CD4-positive, alpha-beta T cell treated with Interleukin-6 for 4 hours (primary cell): ENCODE data around the gene TULP3.

ENCODE experiments used
- DNase-seq: peaks from one replicate; pipeline ENCODE4 v3.0.0-alpha.2; 2020; ENCODE audit warnings: mixed read lengths

The TULP3 gene

DNA sequence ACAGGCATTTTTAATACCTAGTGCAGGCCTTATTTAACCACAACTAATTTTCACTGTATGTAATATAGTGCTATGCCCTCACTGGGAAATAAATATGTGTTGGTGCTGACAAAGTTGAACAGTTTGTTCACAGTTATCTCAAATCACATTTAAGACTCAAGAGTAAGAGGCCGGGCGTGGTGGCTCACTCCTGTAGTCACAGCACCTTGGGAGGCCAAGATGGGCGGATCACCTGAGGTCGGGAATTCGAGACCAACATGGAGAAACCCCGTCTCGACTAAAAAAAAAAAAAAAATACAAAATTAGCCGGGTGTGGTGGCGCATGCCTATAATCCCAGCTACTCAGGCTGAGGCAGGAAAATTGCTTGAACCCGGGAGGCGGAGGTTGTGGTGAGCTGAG lies 45.6 kb downstream of the TULP3 start:
- no peak for DNase-seq

DNA sequence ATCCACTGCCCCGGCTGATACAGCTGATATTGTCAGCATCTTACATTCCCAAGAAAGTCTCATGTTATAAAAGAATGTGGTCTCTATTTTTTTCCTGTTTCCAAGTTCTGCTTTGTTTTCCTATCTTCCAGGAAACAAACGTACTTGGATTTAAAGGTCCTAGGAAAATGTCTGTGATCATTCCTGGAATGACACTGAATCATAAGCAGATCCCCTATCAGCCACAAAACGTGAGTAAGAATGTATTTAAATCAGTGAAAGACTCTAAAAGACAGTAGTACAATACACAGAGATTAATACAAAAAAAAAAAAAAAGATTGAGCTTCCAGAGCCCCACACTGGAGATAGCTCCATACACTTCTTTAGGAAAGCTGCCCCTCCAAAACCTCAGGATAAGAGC lies 46.8 kb downstream of the TULP3 start:
- no peak for DNase-seq

DNA sequence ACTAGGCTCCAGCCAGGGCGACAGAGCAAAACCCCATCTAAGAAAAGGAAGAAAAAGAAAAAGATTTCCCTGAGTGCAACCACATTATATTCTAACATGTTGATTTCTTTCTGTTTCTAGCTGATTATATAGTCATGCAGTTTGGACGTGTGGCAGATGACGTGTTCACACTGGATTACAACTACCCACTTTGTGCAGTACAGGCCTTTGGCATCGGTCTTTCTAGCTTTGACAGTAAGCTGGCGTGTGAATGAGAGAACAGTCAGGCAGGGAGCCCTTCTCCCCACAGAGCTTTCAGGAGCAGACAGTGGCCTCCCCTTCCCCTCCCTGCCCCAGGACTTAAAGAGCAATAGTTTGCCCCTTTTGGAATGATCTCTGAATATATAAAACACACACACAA lies 48.5 kb downstream of the TULP3 start:
- no peak for DNase-seq

DNA sequence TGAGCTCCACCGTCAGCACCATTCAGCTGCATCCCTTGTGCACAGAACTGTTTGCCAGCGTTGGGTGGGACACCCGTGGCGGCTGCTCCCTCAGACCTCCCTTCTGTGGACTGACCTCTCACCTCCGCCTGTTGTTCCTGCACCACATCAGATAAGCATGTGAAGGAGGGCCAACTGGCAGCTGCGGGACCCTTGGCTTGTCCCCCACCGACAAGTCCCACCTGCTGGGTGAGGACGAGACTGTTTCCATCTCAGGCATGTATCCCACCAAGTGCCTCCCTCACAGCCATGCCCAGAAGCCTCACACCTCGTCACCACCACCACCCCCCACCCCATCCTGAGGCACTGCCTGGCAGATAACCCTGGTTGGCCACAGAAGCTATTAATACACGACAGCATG lies 49.9 kb downstream of the TULP3 start:
- DNase-seq = no peak

DNA sequence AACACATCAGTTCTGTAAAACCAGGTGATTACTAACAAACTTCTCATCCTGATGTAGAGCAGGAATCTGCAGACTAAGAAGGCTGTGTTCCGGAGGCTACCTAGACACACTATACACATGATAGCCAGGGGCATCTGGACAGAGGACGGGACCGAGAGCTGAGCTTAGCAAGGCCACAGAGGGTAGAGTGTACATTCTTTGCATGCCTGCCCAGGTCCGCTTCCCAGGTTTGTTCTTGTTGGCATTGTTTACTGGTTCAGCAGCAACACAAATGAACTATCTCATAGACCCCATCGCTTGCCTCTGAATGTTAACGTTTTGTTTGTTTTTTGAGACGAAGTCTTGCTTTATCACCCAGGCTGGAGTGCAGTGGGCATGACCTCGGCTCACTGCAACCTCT lies 50.8 kb downstream of the TULP3 start:
- DNase-seq = no peak

DNA sequence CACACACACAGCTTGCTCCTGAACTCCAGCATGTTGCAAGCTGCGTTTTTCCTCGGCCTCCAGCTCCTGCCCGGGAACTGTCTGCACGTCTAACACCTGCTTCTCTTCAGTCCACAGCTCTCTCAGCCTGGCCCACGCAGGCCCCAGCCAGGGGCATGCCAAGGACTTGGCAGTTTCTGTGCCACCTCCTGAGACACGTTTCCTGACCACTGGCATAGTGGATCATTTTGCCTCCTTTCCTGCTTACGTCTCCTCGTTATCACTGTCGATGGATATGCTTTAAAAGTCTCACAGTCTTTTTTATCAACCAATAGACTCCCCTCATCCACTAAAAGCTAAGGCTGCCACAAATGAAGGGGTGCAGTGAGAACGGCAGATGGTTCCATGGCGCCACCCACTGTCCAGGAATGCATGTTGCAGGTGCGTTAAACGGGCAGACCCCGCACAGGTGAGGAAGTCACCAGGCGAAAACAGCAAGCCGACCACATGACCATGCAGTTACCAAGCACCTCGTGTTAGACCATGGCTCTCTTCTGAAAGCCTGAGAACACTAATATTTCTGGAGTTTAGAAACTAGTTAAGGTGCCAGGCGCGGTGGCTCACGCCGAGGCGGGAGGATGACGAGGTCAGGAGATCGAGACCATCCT lies 53.8 kb downstream of the TULP3 start:
- peak; percentile 63 for DNase-seq

DNA sequence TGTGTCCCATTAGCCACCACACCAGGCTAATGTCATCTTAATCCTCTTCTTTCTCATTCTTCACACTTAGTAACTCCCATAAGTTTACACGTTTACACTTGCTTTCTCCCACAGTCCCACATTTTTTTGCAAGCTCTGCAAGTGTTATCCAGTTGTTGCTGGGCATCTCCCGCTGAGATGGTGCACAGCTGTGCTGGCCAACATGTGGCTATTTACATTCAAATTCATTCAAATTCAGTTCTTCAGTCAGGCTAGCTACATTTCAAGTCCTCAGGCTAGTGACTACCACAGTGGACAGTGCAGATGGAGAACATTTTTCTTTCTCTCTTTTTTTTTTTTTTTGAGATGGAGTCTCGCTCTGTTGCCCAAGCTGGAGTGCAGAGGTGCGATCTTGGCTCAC lies 58.7 kb downstream of the TULP3 start:
- DNase-seq = no peak

DNA sequence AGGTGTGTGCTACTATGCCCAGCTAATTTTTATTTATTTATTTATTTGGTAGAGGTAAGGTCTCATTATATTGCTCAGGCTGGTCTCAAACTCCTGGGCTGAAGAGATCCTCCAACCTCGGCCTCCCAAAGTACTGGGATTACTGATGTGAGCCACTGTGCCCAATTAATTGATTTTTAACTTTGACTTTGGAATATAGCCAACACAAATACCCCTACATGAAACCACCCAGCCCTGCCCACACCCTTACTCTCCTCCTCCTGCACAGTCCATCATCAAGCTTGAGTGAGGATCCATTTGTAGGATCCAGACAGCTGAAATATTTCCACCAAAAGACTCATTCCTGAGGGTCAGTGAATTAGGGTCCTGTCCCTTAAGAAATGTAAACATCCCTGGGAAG lies 65.2 kb downstream of the TULP3 start:
- no peak for DNase-seq

DNA sequence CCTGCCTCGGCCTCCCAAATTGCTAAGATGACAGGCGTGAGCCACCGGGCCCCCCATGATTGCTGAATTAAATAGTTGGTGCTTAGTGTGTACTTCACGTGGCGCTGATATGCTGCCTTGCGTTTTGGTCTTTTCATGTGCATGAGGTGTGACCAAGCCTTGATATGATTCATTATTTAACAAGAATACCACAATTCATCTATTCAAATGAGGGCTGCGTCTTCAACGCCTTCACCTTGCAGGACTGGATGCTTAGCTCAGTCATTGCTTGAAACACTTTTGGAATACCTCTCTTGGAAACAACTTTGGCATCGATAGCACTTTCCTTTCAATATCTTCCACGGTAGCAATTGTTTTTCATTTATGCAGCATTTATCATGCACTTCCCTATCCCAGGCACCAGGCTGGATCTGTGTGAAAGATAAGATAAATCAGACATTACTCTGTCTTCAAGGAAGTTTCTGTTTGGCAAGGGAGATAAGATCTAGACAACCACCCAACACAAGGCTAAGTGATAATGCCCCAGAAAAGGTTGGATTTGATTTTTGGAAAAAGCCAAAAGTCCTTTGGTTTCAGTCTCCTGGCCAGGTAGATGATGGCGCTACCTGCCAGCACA lies 67.2 kb downstream of the TULP3 start:
- DNase-seq = no peak

DNA sequence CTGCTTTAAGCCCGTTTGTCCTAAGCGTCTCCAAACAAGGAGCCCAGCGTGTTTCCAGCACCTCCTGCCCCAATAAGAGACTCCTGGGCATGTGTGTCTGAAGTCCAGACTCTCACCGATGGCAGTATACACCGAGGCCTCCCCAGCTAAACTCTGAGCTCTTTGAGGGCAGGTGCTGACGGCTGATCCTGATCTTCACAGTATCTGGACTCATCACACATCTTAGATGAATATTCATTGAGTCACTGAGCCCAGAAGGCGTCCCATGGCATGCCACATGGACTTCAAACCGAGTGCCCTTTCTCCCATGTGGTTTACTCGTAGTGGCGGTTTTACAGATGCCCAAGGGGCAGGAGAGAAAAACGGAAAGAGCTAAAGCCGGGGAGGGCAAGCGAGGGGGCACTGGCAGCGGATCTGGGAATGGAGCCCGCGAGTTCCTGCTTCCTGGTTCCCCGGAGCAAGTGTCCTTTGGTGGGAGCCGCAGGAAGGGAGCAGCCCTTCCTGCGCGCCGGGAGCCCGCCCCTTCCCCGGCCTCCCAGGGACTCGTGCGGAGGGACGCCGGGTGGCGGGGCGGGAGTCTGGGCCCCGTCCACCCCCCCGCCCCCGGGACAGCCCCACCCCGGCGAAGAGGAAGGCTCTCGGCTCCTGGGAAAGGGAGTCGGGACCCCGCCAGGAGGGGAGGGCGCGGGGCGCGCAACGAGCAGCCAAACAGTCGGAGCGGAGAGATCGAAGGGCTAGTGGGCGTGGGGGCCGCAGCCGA lies 67.9 kb downstream of the TULP3 start:
- no peak for DNase-seq

DNA sequence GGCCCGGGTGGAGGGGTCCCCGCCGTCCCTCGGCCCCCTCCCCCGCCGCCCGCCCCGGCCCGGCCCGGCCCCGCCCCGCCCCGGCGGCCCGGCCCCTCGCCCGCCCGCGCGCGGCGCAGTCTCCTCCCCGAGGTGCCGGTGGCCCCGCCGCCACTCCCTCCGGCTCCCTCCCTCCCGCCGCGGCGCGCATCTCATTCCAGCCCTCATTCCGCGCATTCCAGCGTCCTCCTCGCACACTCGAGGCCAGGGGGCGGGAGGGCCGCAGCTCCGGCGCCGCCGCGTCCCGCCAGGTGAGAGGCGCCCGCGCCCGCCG lies 68.5 kb downstream of the TULP3 start, which contains the start of gene TEAD4:
Gene TEAD4 (plus strand): TSS at position 206 of the 313 bp plus-strand sequence.
- no peak for DNase-seq

DNA sequence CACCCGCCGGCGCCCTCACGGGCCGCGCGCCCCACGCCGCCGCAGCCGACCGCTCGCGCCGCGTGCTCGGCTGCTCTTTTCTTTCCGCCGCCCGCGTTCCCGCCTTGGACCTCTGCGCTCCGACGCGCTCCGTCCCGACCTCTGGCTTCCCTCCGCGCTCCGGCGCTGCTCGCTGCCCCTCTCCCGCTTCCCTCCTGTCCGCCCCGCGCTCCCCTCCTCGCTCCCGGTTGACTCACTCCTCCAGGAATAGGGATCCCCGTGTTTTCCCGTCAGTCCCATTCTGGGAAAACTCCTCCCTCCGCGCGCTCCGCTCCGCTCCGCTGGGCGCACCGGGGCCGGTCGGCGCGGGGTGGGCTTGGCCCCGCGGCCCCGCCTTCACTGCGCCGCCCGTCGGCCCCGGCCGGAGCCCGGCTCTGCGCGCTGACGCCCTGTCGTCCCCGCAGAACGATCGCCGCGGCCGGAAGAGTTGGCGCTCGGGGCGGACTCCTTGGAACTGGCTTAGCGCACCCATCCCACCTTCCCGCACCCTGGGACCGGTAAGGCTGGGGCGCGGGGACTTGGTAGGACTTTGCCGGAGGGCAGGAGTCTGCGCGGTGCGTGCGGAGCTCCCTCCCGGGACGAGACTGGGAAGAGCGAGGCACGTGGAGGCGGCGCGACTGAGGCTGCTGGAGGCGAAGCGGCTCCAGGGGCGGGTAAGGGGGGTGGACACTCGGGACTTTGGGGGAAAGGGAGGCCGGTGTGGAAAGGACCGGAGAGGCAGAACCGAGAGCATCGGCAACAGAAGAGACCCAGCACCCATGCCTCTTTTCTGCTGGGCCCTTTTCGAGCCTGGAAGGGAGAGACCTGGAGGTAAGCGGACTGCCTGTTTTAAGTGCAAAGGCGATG lies 69.1 kb downstream of the TULP3 start:
- no peak for DNase-seq

DNA sequence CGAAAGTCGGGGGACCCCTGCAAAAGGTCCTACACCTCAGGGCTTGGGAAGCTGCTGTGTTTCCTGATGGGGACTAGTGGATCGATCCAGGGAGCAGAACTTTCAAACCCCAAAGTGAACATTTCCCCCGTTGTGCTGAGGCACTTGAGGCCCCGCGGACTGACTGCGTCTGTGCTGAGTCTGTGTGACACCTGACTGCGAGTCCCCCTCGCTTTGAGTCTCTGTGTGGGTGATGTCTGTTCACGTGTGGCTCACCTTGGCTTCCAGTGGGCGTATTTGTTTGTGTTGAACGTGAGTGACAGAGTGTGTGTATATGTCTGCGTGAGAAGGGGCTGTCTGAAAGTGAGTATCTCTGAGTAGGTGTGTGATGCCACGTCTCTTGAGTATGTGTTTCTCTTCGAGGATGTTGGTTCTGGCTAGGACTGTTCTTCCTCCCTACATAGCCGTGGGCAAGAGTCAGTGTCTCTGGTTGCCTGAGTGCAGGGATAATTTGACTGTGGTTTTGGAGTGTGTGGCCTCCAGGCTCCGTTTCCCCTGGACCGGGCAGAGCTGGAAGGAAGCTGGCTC lies 69.8 kb downstream of the TULP3 start:
- DNase-seq = no peak

DNA sequence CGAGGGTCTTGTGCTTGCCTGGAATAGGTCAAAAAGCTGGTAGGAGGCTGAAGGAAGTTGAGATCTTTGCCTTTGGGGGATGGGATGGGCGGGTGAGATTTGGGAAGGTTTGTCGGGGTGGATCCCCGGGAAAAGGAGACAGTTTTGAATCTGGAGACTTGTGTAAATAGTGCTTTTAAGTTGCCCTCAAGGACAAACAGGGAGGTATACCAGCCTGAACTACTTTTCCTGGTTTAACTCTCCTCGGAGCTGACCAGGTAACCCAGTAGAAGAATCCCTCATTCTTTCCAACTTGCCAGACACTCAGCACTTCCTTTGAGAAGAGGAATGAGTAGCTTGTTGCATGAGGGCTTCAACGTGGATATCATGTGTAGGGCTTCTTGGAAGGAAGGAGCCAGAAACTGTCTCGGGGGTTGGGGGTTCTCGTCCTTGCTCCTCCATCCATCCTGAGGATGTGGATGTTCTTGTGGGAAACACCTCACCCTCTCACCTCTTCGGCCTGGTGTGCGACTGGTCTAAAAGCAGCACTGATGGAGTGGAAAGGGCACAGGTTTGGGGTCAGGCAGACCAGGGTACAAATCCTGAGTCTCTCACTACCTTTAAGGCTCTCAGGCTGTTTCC lies 70.4 kb downstream of the TULP3 start:
- no peak for DNase-seq

DNA sequence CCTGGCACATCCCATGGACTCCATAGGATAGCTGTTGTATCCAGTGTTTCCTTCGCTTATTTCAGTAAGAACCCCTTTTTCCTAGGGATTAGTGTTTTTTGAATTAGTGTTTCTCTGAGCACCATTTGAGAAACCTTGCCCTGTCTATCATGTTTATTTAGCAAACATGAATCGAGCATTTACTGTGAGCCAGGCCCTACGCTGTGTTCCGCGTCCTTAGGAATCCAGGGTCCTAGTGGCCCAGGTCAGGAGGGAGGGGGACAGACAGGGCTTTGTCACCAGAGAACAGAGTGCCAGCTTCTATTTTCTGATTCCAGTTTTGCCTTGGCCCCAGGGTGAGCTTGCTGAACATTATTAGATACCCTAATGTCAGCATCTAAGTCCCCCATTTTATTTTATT lies 71.0 kb downstream of the TULP3 start:
- no peak for DNase-seq

DNA sequence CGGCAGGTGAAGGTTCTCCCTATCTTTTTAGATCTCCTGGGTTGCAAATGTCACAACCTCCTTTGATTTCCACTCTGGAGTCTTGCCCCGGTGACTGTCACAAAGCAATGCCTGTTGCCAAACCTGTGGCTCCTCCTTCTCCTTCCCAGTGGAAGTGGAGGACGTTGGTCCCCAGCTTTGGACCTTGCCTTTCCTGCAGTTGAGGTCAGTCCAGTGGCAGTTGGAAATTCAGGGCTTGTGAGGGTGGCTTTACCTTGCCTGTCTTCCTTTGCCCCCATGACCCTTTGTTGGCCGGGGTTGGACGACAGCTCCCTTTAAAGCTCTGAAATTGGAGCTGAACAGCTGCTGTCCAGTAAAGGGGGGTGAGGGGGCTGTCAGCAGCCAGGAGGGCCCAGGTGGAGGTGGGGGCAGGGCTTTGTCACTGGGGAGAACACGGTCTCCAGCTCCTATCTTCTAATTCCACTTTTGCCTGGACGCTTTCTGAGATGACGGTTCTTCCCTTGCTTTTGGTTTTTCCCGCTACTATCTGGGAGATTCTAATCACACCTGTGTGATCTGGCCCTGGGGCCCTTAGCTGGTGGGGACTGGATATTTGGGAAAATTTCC lies 72.6 kb downstream of the TULP3 start:
- DNase-seq = no peak

DNA sequence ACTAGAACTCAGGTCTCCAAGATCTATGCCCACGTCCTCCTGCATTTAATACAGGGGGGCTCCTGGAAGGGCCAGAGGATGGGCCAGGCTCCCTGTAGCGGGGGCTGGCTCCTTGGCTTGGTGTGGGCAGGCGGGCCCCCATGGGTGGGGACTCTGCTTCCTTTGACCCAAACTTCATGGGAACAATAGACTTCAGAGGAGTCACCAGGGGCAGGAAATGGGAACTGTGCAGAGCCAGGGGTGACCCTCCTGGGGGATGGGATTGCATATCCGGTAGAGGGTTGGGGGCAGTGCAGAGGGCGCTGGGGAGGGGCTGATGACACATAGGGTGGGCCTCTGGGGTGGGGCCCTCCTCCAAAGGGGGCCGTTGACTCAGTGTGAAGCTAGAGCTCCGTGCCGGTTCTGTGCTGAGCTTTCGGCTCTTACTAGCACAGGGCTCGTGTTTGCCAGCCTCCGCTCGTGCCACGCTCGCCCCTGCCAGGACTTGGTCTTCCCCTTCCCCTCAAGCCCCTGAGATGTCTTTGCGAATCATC lies 73.1 kb downstream of the TULP3 start:
- DNase-seq = no peak

DNA sequence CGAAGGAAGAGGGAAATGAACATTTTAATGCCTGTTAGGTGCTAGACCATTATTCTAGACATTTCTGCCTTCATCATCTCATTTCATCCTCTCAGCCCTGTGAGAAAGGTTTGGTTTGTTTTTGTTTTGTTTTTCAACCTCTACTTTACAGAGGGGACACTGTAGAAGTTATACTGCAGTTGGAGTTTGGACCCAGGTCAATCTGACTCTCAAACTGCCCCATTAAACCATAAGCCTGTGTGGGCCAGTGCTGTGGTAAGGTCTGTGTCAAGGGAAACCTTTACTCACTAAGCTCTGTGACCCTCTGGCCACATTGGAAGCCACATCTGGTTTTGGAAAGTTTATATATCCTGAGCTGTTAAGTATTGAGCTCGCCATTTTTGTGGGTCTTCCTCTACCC lies 77.0 kb downstream of the TULP3 start:
- no peak for DNase-seq

DNA sequence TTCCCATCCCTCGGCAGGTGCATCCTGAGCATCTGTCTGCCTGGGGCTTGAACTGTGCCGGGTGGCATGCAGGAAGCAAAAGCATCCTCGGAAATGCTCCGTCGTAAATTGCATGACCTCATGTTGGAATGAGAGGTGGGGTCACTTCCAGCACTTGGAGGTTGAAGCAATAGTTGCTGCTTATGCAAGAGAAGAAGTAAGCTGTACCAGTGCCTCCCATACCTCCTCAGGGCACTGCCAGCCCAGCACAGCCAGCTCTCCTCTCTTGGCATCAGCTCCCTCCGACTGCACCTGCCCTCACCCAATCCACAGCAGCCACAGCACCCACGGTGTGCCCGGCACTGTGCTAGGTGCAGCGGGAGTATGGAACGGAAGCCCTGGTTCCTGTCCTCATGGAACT lies 80.1 kb downstream of the TULP3 start:
- no peak for DNase-seq

DNA sequence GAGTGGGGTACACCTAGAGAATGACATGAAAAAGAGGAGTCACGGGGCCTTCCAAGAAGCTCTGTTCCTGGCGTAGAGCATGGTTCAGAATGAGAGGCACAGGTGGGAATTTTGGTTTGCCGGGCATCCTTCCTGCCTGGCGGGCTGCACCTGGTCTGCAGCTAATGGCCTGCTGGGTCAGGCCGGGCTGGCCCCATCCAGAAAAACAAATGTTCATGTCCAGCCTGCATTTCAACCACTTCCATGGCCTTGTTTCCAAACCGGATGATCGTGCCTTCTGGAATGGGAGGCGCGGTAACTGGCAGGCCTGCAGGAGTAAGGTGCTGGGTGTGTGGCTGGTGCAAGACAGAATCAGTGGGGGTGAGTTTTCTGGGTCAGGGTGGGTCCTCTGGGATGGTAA lies 82.9 kb downstream of the TULP3 start:
- no peak for DNase-seq

DNA sequence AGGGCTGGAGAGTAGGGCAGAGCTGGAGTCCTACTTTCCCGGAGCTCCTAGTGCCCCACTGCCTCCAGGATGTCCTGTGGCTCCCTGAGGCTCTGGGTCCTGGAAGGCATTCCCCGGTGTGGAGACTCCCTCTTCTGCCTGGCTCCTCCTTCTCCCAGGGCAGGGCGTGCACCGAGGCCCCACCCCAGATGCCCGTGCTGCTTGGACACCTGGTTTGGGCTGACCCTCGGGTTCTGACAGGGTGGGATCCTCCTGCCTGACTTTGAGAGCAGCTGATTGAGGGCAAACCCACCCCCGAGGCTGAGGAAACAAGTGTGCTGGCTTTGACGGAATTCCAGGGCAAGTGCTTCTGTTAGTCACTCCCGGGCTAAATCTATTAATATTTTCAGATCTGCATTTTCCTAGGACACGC lies 83.9 kb downstream of the TULP3 start:
- no peak for DNase-seq

DNA sequence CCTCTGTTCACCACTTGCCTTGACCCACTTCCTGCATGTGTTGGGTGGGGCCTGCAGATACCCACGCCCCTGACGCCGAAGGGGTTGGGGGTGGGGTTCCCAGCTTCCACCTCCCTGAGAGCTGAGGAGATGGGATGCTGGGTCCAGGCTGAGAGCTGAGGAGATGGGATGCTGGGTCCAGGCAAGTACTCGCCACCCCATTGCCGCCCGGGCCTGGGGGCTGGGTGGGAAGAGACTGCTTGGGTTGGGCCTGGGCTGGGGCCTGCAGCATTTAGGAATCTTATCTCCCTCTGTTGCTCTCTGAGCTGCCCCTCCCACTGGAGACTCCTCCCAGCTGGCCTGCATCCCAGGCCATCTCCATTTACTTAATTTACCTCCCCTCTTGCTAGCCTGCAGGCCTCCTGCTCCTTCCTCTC lies 85.9 kb downstream of the TULP3 start:
- no peak for DNase-seq
